Measurements from ENCODE around the gene ZNF732.
"Not testable (repeated sequence)": the region's sequence is repeated elsewhere in the genome, so short reads cannot be mapped to it uniquely, and the experiment has no call there.

ZNF732 gene

DNA sequence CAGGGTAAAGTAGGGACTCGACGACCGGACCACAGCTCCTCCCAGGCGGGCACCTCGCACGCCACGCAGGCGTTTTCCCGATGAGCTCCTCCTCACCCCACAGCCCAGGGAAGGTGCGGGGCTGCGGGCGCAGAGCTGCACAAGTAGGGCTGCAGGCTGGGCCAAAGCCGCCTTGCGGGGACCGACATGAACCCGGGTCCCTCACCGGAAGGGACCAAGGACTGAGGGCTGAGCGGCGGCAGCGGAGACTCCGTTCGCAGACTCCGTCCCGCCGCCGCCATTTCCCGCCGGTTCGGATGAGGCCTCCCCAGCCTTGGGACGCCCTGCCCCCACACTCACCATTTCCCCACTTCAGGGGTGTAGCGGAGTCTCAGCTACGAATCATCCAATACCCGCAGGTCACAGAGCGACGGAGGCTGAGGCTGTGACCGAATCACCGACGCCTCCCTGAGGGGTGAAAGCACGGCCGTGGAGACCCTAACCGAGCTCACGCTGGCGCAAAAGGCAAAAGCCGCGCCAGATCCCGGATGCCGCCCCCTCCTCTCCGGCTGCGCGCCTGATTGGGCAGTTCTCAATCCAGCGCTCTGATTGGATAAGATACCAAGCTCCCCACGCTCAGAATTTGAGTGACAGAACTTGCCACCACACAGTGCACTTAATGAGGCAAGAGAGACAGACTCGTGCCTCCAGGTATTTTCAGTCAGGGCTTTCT, at the start of gene ZNF732:
ZNF732 (minus strand) TSS at position 506 of the 712 bp plus-strand sequence; CDS start at position 342, 164 bp downstream.
- DNase-seq (ENCODE audit: low spot score): no peak

DNA sequence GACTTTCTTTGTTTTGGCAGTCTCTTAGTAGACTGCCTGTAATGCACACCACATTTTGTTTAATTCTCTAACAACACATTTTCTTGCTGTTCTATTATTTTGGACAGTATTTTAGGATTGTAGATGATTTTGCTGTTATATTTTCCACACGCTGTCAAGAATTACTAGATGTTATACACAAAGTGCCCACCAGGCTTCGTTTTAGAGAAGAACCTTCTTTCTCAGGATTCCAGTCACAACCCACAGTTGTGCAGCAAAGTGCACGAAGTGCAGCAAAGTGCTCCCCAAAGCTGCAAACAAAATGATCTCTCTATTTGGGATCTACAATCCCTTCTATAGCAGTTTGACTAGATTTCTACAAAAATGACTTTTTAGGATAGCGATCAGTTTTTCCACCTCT, 34.7 kb upstream of the ZNF732 start:
- DNase-seq (ENCODE audit: low spot score): no peak

DNA sequence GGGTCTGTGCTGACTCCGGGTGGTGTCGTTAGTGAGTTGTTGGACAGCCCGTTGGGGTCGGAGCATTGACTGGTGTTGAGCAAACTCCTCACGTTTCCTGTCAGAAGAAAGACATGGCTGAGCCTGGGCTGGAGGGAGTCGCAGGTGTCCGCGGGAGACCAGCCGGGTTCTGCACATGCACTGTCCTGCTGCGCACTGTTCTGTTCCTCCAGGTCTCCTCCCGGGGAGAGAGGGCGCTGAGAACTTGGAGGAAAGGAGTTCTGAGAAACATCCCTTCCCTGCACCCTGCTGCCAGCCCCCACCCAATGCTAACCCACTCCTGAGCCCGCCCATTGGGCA, 33.5 kb upstream of the ZNF732 start:
- DNase-seq (ENCODE audit: low spot score): no peak

DNA sequence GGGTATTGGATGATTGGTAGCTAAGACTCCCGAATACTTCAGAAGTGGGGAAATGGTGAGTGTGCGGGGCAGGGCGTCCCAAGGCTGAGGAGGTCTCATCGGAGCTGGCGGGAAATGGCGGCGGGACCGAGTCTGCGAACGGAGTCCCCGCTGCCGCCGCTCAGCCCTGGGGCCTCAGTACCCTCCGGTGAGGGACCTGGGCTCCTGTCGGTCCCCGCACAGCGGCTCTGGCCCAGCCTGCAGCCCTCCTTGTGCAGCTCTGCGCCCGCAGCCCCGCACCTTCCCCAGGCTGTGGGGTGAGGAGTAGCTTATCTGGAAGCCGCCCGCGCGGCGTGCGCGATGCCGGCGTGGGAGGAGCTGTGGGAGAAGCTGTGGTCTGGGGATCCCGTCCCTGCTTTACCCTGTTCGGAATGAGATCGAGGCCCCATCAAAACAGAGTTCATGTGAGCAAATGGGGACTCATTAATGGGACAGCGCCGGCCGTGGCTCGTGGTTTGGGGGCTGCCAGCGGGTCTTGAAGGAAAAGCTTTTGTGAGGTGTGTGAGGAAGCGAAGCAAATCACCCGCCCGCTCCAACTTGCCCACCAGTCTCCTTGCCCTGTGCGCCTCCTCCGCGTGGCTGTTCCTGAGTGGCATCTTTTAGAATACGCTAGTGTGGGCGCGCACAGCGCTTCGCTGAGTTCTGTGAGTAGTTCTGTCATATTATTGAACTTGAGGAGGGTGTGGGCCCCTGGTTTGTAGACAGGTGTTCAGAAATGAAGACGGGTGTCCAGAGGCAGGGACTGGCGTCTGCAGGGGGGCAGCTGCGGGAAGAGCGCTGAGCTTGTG, 32.9 kb upstream of the ZNF732 start:
- no peak for DNase-seq (ENCODE audit: low spot score)

DNA sequence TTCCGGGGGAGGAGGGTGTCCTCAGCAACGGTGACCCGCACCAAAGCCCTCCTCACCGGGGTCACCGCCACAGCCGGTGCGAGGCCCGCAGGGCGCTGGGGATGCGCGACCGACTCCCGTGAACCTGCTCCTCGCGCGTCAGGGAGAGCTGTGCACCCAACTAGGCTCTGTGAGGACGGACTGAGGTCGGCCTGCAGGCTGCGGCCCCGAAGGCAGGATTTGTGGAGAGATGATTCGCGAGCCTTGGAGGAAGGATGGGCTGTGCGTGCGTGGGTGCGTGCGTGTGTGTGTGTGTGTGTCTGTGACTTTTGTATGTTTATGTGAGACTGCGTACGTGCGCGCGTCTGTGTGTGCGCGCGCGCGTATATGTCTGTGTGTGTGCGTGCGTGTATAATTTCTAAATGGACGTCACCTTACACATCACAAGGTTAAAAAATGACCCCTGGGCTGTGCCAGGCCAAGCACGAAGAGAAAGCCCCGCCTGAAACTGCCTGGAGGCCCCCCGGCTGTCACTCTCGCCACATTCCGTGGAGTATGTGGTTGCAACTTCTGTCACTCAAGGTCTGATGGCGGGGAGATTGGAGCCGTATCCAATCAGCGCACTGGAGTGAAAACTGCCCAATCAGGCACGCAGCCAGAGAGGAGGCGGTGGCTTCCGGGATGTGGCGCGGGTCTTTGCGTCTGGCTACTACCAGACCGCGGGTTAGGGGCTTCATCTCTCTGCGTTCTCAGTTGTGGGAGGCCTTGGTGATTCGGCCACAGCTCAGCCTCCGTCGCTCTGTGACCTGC, 32.1 kb upstream of the ZNF732 start, which contains the start of gene ZNF141:
ZNF141 (plus strand) TSS at position 672 of the 789 bp plus-strand sequence. CDS start 170 bp downstream, outside the sequence.
- peak; percentile 48 for DNase-seq (ENCODE audit: low spot score)

DNA sequence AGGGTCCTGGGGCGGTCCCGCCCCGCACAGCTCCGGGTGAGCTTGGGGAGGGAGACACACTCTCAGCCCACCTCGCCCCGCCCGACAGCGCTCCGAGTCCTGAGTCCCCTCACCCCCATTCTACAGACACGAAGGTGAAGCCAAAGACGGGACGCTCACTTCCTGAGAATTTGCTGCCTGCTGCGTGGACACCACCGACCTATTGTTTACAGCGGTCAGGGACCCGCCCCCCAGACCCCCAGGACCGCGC, 31.5 kb upstream of the ZNF732 start:
- DNase-seq (ENCODE audit: low spot score): no peak

DNA sequence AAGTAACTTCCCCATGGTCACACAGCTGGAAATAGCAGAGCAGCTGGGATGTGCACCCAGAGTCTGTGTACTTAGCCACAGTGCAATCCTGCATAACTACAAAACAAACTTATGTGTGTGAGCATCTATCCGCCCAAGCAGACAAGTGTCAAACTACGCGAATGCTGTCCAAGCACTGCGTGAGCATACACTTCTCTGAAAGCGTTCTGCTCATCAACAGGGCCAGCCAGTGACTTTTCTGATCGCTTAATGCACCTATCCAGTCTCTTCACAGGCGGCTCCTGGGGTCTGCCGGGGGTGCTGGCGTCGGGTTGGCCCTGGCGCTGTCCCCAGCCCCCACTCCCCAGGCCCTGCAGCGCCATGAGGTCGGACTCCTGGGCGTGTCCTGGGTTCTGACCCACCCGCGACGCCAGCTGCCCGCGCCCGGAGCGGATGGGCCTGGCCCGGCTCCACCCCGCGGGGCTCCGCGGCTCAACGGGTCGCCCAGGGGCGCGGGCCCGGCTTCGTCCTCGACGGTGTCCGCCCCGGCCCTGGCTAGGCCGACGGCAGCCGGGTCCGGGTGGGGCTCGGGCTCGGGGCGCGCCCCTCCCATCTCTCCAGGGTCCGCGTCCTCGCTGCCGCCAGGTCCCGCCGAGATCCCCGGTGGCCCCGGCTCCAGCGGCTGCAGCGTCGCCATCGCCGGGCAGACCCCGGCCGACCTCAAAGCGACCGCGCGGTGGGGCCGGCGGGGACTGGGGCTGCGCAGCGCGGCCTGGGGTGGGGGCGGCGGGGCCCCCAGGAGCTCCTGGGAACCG, 31.0 kb upstream of the ZNF732 start:
- no peak for DNase-seq (ENCODE audit: low spot score)

DNA sequence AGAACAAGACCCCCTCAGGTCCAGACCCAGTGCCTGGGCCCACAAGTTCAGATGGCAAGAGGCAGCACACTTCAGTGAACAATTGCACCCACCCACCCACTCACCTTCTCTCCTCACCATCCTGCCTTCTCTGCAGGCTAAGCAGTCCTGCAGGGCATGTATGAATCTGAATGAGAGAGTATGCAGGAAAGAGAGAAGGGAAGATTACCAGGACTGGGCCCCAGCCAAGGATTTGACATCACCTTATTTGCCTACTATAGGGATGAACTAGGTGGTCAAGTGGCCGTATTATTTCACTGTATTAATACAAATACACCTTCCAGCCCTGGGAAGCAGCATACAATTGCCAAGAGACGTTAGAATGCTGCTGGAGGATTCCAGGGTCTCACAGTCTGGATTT, 30.2 kb upstream of the ZNF732 start:
- DNase-seq (ENCODE audit: low spot score): no peak

DNA sequence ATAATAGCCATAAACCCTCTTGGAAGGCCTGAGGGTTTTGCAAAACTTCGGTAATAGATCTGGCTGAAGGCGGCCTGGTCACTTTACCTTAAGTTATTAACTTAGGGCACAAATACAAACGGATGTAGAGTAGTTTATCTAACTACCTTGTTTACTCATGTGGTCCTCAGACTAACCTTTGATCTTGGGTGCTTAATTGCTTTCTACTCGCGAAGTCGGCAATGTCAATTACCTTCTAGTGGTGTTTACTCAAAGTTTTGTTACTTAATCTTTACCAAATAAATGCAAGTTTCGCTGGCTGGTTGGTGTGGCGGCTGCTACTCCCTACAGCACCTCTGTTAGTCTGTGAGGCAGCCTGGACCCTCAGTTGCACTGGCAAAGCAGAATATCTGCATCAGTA, 23.5 kb upstream of the ZNF732 start:
- no peak for DNase-seq (ENCODE audit: low spot score)

DNA sequence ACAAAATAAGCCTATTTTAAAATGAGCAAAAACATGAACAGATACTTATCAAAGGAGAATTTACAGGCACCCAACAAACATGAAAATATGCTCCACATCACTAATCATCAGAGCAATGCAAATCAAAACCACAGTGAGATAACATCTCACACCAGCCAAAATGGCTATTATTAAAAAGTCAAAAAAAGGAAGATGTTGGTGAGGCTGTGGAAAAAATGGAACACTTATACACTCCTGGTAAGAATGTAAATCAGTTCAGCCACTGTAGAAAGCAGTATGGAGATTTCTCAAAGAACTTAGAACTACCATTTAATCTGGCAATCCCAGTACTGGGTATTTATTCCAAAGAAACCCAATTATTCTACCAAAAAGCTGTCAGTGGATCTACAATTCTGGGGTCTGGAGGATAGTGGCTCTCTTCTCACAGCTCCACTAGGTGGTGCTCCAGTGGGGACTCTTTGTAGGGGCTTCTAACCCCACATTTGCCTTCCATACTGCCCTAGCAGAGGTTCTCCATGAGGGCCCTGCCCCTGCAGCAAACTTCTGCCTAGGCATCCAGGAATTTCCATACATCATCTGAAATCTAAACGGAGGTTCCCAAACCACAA, 9.1 kb upstream of the ZNF732 start:
- no peak for DNase-seq (ENCODE audit: low spot score)

DNA sequence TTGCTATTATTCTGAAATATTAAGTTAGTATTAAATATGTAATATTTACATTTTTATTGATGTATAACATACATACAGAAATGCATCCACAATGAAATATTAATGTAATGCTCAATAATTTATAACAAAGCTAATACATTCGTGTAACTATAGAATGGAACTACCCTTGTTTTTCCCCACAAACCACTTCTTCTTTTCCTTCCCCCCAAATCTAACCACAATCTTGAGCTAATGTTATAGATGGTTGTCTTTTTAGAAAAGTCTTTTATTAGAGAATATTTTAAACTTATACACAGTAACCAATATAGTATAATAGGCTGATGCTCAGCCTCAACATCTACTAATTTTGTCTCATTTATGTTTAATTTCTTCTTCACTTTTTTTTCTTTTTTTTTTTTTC, 4.5 kb upstream of the ZNF732 start:
- no peak for DNase-seq (ENCODE audit: low spot score)

DNA sequence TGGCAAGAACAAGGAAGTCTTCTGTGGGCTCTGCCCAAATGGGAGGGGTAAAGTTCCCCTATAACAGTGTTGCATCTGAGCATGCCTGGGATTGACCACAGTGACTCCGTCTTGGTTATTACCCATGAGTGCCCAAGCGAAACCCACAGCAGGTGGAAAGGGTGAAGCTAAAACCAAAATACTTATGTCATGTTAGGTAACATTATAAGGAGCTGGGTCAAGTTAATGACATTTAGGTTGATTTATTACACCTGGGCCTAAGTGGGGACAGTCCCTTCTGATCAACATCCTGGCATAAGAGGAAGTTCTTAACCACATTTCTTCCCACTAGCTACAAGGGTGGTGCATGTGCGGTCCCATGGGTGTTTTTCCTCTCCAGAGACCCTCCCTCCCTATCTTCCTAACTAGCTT, 1.3 kb upstream of the ZNF732 start:
- DNase-seq (ENCODE audit: low spot score): no peak

DNA sequence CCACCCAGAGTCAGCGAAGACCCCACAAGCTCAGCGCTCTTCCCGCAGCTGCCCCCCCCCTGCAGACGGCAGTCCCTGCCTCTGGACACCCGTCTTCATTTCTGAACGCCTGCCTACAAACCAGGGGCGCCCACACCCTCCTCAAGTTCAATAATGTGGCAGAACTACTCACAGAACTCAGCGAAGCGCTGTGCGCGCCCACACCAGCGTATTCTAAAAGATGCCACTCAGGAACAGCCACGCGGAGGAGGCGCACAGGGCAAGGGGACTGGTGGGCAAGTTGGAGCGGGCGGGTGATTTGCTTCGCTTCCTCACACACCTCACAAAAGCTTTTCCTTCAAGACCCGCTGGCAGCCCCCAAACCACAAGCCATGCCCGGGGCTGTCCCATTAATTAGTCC, 758 bp downstream of the ZNF732 start:
- DNase-seq (ENCODE audit: low spot score): not testable (repeated sequence)

DNA sequence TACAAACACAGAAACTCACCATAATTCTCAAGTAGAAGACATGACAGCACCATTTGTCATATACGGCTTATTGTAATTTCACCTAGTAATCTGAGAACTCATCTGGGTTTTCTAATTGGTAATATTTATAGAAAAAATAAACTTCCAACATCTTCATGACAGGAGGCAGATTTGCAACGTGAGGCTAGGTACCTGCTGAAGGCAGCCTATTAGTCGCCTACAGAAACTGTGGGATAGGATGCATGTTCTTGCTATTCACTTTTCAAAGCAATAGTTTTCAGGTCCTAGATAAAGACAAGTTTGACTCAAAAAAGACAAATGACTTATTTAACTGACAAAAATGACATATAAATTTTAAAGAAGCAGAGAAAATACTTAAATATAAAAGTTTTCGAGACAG, 2.9 kb downstream of the ZNF732 start:
- no peak for DNase-seq (ENCODE audit: low spot score)

DNA sequence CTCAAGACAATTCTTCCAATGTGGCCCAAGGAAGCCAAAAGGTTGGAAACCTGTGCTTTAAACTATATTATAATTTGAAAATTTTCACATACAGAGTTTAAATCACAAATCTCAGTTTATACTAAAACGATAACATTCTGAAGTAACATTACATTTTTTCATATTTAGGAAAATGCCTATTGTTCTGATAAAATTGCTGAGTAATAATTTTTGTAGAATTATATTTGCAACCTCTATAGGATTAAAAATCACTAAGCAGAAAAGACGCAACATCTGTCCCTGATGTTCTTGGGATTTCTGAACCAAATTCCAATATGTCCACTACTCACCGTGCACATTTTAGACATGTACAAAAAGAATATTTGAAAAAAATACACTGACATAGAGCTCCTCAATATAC, 10.5 kb downstream of the ZNF732 start:
- DNase-seq (ENCODE audit: low spot score): no peak

DNA sequence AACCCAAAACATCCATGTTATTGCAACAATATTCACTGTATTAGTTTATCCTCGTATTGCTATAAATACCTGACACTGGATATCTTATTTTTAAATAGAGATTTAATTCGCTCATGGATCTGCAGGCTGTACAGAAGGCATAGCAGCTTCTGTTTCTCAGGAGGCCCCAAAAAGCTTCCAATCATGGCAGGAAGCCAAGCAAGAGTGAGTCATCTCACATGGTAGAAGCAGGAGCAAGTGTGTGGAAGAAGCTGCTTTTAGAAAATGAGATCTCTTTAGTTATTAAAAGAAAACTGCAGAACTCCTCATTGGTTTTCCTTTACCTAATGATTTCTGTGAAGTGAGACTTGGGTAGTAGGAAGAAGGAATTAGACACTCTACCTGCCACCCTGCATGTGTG, 16.4 kb downstream of the ZNF732 start:
- no peak for DNase-seq (ENCODE audit: low spot score)

DNA sequence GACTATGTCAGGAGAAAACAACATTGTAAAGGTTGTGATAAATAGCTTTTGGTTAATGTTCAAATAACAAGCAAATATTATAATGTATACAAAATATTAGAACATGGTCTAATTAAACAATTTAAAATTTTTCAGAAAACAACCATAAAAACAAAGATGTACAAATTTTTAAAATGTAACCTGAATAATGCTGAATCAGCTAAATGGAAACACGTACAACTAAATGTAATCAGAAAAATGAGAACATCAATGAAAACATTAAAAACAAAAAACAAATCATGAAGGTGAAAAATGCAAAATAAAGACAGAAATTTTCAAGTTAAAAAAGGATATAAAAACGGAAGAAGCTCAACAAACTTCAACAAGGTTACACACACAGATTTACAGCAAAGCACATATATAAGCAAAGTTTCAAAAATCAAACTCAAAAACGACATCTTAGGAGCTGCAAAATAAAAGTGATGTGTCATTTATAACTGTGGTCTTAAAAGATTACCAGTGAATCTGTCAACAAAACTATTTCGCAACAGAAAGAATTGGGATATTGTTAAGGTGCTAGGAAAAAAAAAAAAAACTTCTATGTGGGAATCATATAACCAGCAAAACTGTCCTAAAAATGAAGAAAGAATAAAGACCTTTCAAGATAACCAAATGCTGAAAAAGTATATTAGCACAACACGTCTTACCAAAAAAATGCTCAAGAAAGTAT, 31.8 kb downstream of the ZNF732 start:
- DNase-seq (ENCODE audit: low spot score): no peak

DNA sequence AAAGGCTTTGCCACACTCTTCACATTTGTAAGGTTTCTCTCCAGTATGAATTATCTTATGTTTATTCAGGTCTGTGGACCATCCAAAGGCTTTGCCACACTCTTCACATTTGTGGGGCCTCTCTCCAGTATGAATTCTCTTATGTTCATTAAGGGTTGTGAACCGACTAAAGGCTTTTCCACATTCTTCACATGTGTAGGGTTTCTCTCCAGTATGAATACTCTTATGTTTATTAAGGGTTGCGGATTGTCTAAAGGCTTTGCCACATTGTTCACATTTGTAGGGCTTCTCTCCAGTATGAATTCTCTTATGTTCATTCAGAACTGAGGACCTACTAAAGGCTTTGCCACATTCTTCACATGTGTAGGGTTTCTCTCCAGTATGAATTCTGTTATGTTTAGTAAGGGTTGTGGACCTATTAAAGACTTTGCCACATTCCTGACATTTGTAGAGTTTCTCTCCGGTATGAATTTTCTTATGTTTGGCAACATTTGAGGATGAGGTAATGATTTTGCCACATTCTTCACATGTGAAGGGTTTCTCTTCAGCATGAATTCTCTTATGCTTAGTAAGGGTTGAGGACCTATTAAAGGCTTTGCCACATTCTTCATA, 33.7 kb downstream of the ZNF732 start:
- no peak for DNase-seq (ENCODE audit: low spot score)

DNA sequence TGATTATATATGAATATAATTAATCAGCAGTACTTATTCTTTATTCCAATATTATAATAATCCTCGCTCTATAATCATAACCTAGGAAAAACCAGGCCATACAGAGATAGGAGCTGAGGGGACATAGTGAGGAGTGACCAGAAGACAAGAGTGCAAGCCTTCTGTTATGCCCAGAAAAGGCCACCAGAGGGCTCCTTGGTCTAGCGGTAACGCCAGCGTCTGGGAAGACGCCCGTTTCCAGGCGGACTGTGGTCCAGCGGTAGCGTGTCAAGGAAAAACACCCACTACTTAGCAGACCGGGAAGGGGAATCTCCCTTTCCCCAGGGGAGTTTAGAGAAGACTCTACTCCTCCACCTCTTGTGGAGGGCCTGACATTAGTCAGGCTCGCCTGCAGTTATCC, 46.0 kb downstream of the ZNF732 start:
- not testable (repeated sequence) for DNase-seq (ENCODE audit: low spot score)

DNA sequence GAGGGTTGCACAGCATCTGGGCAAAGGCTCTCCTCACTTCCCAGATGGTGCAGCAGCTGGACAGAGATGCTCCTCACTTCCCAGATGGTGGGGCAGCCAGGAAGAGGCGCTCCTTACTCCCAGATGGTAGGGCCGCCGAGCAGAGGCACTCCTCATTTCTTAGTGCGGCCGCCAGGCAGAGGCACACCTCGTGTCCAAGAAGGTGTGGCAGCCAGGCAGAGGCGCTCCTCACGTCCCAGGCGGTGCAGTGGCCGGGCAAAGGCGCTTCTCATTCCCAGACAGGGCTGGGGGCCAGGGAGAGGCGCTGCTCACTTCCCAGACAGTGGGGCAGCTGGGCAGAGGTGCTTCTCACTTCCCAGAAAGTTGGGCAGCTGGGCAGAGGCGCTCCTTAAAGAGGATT, 48.8 kb downstream of the ZNF732 start:
- DNase-seq (ENCODE audit: low spot score): no peak

Data from hematopoietic multipotent progenitor cell treated with erythropoietin and hydrocortisone succinate and interleukin-3 and kit ligand, for 17 days (in vitro differentiated cells).